WTC11 (cell line): Measurements from ENCODE around the gene TAS2R41. TPM values are rescaled to one million over a fixed set of nuclear protein-coding genes. Genes with fewer than 3 reads are reported as not detected.

Source experiments
- ATAC-seq: fragments of 200-7000 bp; cut with Tn5 transposase; 2 replicates; pipeline ENCODE4 v1.10.0; 2021; ENCODE audit warnings: mild to moderate bottlenecking, moderate library complexity
- CTCF ChIA-PET: fragments of 300-600 bp; sonication (Branson Sonifier 250); formaldehyde crosslinking; loops from one replicate; lab custom pipeline; 2021; ENCODE audit warnings: antibody characterized with exemption; lab: Charles Lee
- POLR2A ChIA-PET: fragments of 350-600 bp; sonication (Branson Sonifier 250); formaldehyde crosslinking; loops from one replicate; lab custom pipeline; 2021; ENCODE audit warnings: antibody characterized with exemption; lab: Charles Lee
- DNase-seq: peaks from one replicate; pipeline ENCODE4 v3.0.0; 2021; ENCODE audit warnings: low spot score
- H3K27ac Mint-ChIP-seq: 2 replicates; pipeline ENCODE4 v1.8.0; 2021; ENCODE audit warnings: mixed read lengths
- H3K27me3 Mint-ChIP-seq: 2 replicates; pipeline ENCODE4 v1.8.0; 2021; ENCODE audit warnings: low read depth, mild to moderate bottlenecking, moderate library complexity, mixed read lengths
- H3K36me3 Mint-ChIP-seq: 2 replicates; pipeline ENCODE4 v1.8.0; 2021; ENCODE audit warnings: mixed read lengths
- H3K4me1 Mint-ChIP-seq: 2 replicates; pipeline ENCODE4 v1.8.0; 2022; ENCODE audit warnings: mixed read lengths
- H3K4me3 Mint-ChIP-seq: 2 replicates; pipeline ENCODE4 v1.8.0; 2021; ENCODE audit warnings: mild to moderate bottlenecking, moderate library complexity, mixed read lengths
- H3K9me3 Mint-ChIP-seq: 2 replicates; pipeline ENCODE4 v1.8.0; 2021; ENCODE audit warnings: mixed read lengths
- AFF4 ChIP-seq: sonication (generic); formaldehyde crosslinking; IDR thresholded peaks from 2 replicates; pipeline ENCODE4 v1.8.1; 2023; ENCODE audit warnings: mild to moderate bottlenecking, missing genetic modification reagents, borderline replicate concordance
- ATF1 ChIP-seq: sonication (generic); formaldehyde crosslinking; IDR thresholded peaks from 2 replicates; pipeline ENCODE4 v1.8.1; 2023; ENCODE audit warnings: mild to moderate bottlenecking, moderate library complexity, missing genetic modification reagents
- ATF6 ChIP-seq: sonication (generic); formaldehyde crosslinking; IDR thresholded peaks from 2 replicates; pipeline ENCODE4 v1.8.1; 2023; ENCODE audit warnings: mild to moderate bottlenecking, missing genetic modification reagents
- ELF4 ChIP-seq: sonication (generic); formaldehyde crosslinking; IDR thresholded peaks from 2 replicates; pipeline ENCODE4 v1.8.1; 2022; ENCODE audit warnings: low read depth, mild to moderate bottlenecking, moderate library complexity, missing genetic modification reagents
- EMX1 ChIP-seq: fragments of 250-450 bp; sonication (Bioruptor Pico); IDR thresholded peaks from 2 replicates; pipeline ENCODE4 v1.8.0; 2021; ENCODE audit warnings: mild to moderate bottlenecking
- FOXK1 ChIP-seq: sonication (generic); formaldehyde crosslinking; IDR thresholded peaks from 2 replicates; pipeline ENCODE4 v1.8.0; 2022; ENCODE audit warnings: mild to moderate bottlenecking, moderate library complexity, missing genetic modification reagents
- HMGA2 ChIP-seq: fragments of 250-450 bp; sonication (Bioruptor Pico); IDR thresholded peaks from 2 replicates; pipeline ENCODE4 v1.4.0; 2021; ENCODE audit warnings: mild to moderate bottlenecking, moderate library complexity
- MLX ChIP-seq: sonication (generic); formaldehyde crosslinking; IDR thresholded peaks from 2 replicates; pipeline ENCODE4 v1.8.1; 2023; ENCODE audit warnings: mild to moderate bottlenecking, missing genetic modification reagents, moderate library complexity
- MXD4 ChIP-seq: fragments of 250-450 bp; sonication (Bioruptor Pico); IDR thresholded peaks from 2 replicates; pipeline ENCODE4 v1.8.0; 2021; ENCODE audit warnings: mild to moderate bottlenecking, moderate library complexity, borderline replicate concordance
- NFATC4 ChIP-seq: fragments of 250-450 bp; sonication (Bioruptor Pico); IDR thresholded peaks from 2 replicates; pipeline ENCODE4 v1.9.0; 2021; ENCODE audit warnings: mild to moderate bottlenecking
- NR1H2 ChIP-seq: sonication (generic); formaldehyde crosslinking; IDR thresholded peaks from 2 replicates; pipeline ENCODE4 v1.9.0; 2021; ENCODE audit warnings: mild to moderate bottlenecking, moderate library complexity, missing genetic modification reagents
- NR2C2 ChIP-seq: sonication (generic); formaldehyde crosslinking; IDR thresholded peaks from 2 replicates; pipeline ENCODE4 v1.8.0; 2022; ENCODE audit warnings: mild to moderate bottlenecking, missing genetic modification reagents
- PREB ChIP-seq: sonication (generic); formaldehyde crosslinking; IDR thresholded peaks from 2 replicates; pipeline ENCODE4 v1.8.1; 2022; ENCODE audit warnings: mild to moderate bottlenecking, missing genetic modification reagents, moderate library complexity, borderline replicate concordance
- PRRX2 ChIP-seq: fragments of 250-450 bp; sonication (Bioruptor Pico); IDR thresholded peaks from 2 replicates; pipeline ENCODE4 v1.8.0; 2021; ENCODE audit warnings: mild to moderate bottlenecking
- SMAD3 ChIP-seq: sonication (generic); formaldehyde crosslinking; IDR thresholded peaks from 2 replicates; pipeline ENCODE4 v1.8.0; 2022; ENCODE audit warnings: missing genetic modification reagents, mild to moderate bottlenecking, borderline replicate concordance
- TEAD1 ChIP-seq: sonication (generic); formaldehyde crosslinking; IDR thresholded peaks from 2 replicates; pipeline ENCODE4 v1.8.0; 2022; ENCODE audit warnings: mild to moderate bottlenecking, missing genetic modification reagents
- ZBTB21 ChIP-seq: sonication (generic); formaldehyde crosslinking; IDR thresholded peaks from 2 replicates; pipeline ENCODE4 v1.8.1; 2023; ENCODE audit warnings: mild to moderate bottlenecking, missing genetic modification reagents, borderline replicate concordance
- ZMAT4 ChIP-seq: fragments of 250-450 bp; sonication (Bioruptor Pico); IDR thresholded peaks from 2 replicates; pipeline ENCODE4 v1.9.0; 2021; ENCODE audit warnings: mild to moderate bottlenecking
- ZNF138 ChIP-seq: sonication (generic); formaldehyde crosslinking; conservative IDR thresholded peaks from 2 replicates; pipeline ENCODE4 v1.8.1; 2022; ENCODE audit warnings: mild to moderate bottlenecking, moderate library complexity, missing genetic modification reagents
- ZNF219 ChIP-seq: sonication (generic); formaldehyde crosslinking; IDR thresholded peaks from 2 replicates; pipeline ENCODE4 v1.8.0; 2023; ENCODE audit warnings: missing genetic modification reagents, mild to moderate bottlenecking, borderline replicate concordance
- ZNF416 ChIP-seq: fragments of 250-450 bp; sonication (Bioruptor Pico); IDR thresholded peaks from 2 replicates; pipeline ENCODE4 v1.9.0; 2021; ENCODE audit warnings: mild to moderate bottlenecking, inconsistent platforms
- ZNF423 ChIP-seq: fragments of 250-450 bp; sonication (Bioruptor Pico); IDR thresholded peaks from 2 replicates; pipeline ENCODE4 v2.1.2; 2022; ENCODE audit warnings: mild to moderate bottlenecking, moderate library complexity
- ZSCAN18 ChIP-seq: fragments of 250-450 bp; sonication (Bioruptor Pico); IDR thresholded peaks from 2 replicates; pipeline ENCODE4 v2.1.2; 2022; ENCODE audit warnings: mild to moderate bottlenecking, moderate library complexity
- total RNA-seq: library from RNA; stranded (reverse); gene quantifications from 3 replicates; pipeline ENCODE4 v1.2.3, GENCODE V29; 2021
- TF ChIP-seq, protein P1 (sequence below): sonication (generic); formaldehyde crosslinking; IDR thresholded peaks from 2 replicates; pipeline ENCODE4 v1.8.1; 2023; ENCODE audit warnings: mild to moderate bottlenecking, moderate library complexity, missing genetic modification reagents

Gene TAS2R41
- total RNA-seq, 1 experiment from 2014 or later = 0.31 TPM

GRCh38 chr7:143516981-143517380 is 39.3 kb downstream of the TAS2R41 start:
- no peak for DNase-seq
- H3K4me3 Mint-ChIP-seq = no peak overlapping the region
- H3K9me3 Mint-ChIP-seq = no peaks in the 10 kb centered on the region
- H3K36me3 Mint-ChIP-seq = no peaks in the 10 kb centered on the region
- no peak for ATAC-seq
- TF ChIP-seq SMAD3 (CRISPR knock-in tag) = no peak
- no peak for TF ChIP-seq PREB
- TF ChIP-seq MXD4 (CRISPR knock-in tag) = no peak
- TF ChIP-seq ZBTB21 = no peak
- TF ChIP-seq ZNF219 (CRISPR knock-in tag) = no peak
- TF ChIP-seq TEAD1 (CRISPR knock-in tag) = no peak
- TF ChIP-seq ATF1 (CRISPR knock-in tag) = no peak
- TF ChIP-seq ZNF138 = no peak
- TF ChIP-seq FOXK1 (CRISPR knock-in tag) = no peak
- TF ChIP-seq ZNF416 (CRISPR knock-in tag) = no peak
- TF ChIP-seq NR2C2 = no peak
- no peak for TF ChIP-seq ZMAT4 (CRISPR knock-in tag)
- TF ChIP-seq ATF6 (CRISPR knock-in tag) = no peak
- TF ChIP-seq MLX (CRISPR knock-in tag) = no peak
- no peak for TF ChIP-seq EMX1
- peaks cover 16% of the 10 kb centered on the region for H3K4me1 Mint-ChIP-seq
- H3K27me3 Mint-ChIP-seq = no peaks in the 10 kb centered on the region
- ChIA-PET CTCF (no interaction called here), POLR2A (no interaction called here)
- H3K27ac Mint-ChIP-seq = no peak overlapping the region

DNA sequence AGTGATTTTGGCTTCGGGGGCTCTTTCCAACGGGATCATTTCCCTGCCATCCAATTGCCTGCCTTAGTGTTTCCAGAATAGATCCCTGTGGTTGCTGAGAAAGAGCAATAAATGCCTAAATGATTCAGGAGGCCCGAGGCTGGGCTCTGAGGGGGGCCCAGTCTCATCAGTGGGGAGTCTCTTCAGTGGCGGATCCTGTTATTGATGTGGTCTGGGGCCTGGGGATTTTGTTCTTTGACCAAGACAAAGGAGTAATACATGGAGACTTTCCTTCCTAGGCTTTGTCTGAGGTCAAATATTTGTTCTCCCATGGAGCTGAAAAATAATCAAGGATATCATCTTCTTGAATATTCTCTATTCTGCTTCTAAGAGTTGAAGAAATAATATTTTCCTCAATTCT is 40.8 kb downstream of the TAS2R41 start:
- H3K4me1 Mint-ChIP-seq = peaks cover 16% of the 10 kb centered on the region
- H3K27ac Mint-ChIP-seq = no peak overlapping the region
- TF ChIP-seq ZNF423 (CRISPR knock-in tag) (no peak), FOXK1 (CRISPR knock-in tag) (no peak)
- TF ChIP-seq, all 79 proteins: peak for 0
- no peak overlapping the region for H3K4me3 Mint-ChIP-seq
- ChIA-PET CTCF (no interaction called here), POLR2A (no interaction called here)
- DNase-seq = no peak
- no peak for ATAC-seq
- H3K9me3 Mint-ChIP-seq = no peaks in the 10 kb centered on the region
- H3K36me3 Mint-ChIP-seq = no peaks in the 10 kb centered on the region
- H3K27me3 Mint-ChIP-seq = no peaks in the 10 kb centered on the region

GRCh38 chr7:143518941-143519340 is 41.3 kb downstream of the TAS2R41 start:
- DNase-seq (no peak), ATAC-seq (no peak)
- no peak overlapping the region for H3K4me3 Mint-ChIP-seq
- no peaks in the 10 kb centered on the region for H3K9me3 Mint-ChIP-seq
- peaks cover 16% of the 10 kb centered on the region for H3K4me1 Mint-ChIP-seq
- no peaks in the 10 kb centered on the region for H3K36me3 Mint-ChIP-seq
- ChIA-PET CTCF (no interaction called here), POLR2A (no interaction called here)
- no peaks in the 10 kb centered on the region for H3K27me3 Mint-ChIP-seq
- H3K27ac Mint-ChIP-seq = no peak overlapping the region
- TF ChIP-seq AFF4 = no peak
- no peak for TF ChIP-seq NFATC4
- TF ChIP-seq NR1H2 = no peak
- no peak for TF ChIP-seq PRRX2
- TF ChIP-seq ELF4 (CRISPR knock-in tag) = no peak
- TF ChIP-seq, protein P1, sequence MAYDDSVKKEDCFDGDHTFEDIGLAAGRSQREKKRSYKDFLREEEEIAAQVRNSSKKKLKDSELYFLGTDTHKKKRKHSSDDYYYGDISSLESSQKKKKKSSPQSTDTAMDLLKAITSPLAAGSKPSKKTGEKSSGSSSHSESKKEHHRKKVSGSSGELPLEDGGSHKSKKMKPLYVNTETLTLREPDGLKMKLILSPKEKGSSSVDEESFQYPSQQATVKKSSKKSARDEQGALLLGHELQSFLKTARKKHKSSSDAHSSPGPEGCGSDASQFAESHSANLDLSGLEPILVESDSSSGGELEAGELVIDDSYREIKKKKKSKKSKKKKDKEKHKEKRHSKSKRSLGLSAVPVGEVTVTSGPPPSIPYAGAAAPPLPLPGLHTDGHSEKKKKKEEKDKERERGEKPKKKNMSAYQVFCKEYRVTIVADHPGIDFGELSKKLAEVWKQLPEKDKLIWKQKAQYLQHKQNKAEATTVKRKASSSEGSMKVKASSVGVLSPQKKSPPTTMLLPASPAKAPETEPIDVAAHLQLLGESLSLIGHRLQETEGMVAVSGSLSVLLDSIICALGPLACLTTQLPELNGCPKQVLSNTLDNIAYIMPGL (CRISPR knock-in tag) = no peak
- TF ChIP-seq HMGA2 (CRISPR knock-in tag) = no peak
- no peak for TF ChIP-seq ZSCAN18 (CRISPR knock-in tag)
